Thyroid gland (tissue), 4 donors: Measurements from ENCODE around the gene H2AZ2.

ENCODE experiments used
- POLR2A ChIP-seq, 2 donors: fragments of 450-650 bp; IDR thresholded peaks; one replicate each; pipeline ENCODE4 v1.6.1; 2017; ENCODE audit warnings: antibody characterized with exemption in 2 of 2, mild to moderate bottlenecking in 2 of 2, moderate library complexity in 1 of 2
- TF ChIP-seq, protein P1 (sequence below), 6 experiments: fragments of 200-600 bp in 3 of 6; fragments of 450-650 bp in 3 of 6; sonication (generic) in 3 of 6; IDR thresholded peaks; one replicate each; pipeline ENCODE4 v1.5.1; 2016 to 2019; ENCODE audit warnings: antibody characterized with exemption in 6 of 6, mild to moderate bottlenecking in 2 of 6, inconsistent platforms in 1 of 6, moderate library complexity in 1 of 6

DNA sequence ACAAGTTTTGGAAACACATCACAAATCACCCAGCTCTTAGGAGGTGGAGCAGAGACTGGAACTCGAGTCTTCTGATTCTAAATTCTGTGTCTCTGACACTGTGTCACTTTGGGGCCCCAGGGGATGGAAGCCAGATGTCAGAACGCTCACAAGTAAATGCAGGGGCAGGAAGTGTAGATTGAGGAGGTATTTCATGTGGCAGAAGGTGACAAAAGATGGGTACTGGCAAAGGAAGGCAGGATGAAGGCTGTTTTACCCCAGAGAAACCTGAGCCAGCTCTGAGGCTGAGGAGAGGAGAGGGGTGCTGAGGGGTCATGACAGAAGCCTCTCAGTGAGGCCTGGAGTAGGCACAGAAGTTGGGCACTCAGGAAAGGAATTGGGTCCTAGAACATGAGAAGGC is 43.5 kb upstream of the H2AZ2 start:
- TF ChIP-seq, protein P1, sequence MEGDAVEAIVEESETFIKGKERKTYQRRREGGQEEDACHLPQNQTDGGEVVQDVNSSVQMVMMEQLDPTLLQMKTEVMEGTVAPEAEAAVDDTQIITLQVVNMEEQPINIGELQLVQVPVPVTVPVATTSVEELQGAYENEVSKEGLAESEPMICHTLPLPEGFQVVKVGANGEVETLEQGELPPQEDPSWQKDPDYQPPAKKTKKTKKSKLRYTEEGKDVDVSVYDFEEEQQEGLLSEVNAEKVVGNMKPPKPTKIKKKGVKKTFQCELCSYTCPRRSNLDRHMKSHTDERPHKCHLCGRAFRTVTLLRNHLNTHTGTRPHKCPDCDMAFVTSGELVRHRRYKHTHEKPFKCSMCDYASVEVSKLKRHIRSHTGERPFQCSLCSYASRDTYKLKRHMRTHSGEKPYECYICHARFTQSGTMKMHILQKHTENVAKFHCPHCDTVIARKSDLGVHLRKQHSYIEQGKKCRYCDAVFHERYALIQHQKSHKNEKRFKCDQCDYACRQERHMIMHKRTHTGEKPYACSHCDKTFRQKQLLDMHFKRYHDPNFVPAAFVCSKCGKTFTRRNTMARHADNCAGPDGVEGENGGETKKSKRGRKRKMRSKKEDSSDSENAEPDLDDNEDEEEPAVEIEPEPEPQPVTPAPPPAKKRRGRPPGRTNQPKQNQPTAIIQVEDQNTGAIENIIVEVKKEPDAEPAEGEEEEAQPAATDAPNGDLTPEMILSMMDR (IDR thresholded peaks at IDR 0.05) = no peak
- no peak for TF ChIP-seq POLR2A (IDR thresholded peaks at IDR 0.05)
